Measurements from ENCODE around the gene IL15RA. TPM values are rescaled to one million over a fixed set of nuclear protein-coding genes. Genes with fewer than 3 reads are reported as not detected.
A peak's percentile ranks its signal among the peaks of the same experiment; 100 is the strongest.

Gene IL15RA
- total and polyA plus RNA-seq, 7 donors: 7.9 to 13.1 (median 9.6) TPM

GRCh38 chr10:6009150-6009549 lies 31.8 kb upstream of the IL15RA start:
- ATAC-seq (peak in 1 of 4 donors; percentile 29), DNase-seq (no peak)
- H3K36me3 ChIP-seq (ENCODE audit: insufficient read depth in 1 of 2, low read depth in 1 of 2): no peaks in the 10 kb centered on the region
- peak overlapping the region; percentile 28 for H3K4me3 ChIP-seq
- H3K4me1 ChIP-seq: no peaks in the 10 kb centered on the region
- TF ChIP-seq CTCF (IDR thresholded peaks at IDR 0.05): no peak
- peaks cover 0 to 6% (median 0%) of the 10 kb centered on the region in 3 donors for H3K27me3 ChIP-seq (ENCODE audit: insufficient read depth in 3 of 3, low read length in 2 of 3)
- no peak overlapping the region for H3K27ac ChIP-seq
- intact Hi-C loops (cut with DNase I): no loop called here
- H3K9me3 ChIP-seq: no peaks in the 10 kb centered on the region
- 38 to 61% (median 49%) methylated on average over 2 of the region's 2 CpGs for WGBS, 3 donors

GRCh38 chr10:6008497-6009142 lies 31.3 kb upstream of the IL15RA start:
- no peak for ATAC-seq
- intact Hi-C loops (cut with DNase I): no loop called here
- Histone ChIP-seq H3K9me3 (no peaks in the 10 kb centered on the region), H3K4me3 (peak overlapping the region; percentile 28), H3K27me3 (ENCODE audit: insufficient read depth in 3 of 3, low read length in 2 of 3) (peaks cover 0 to 6% (median 0%) of the 10 kb centered on the region in 3 donors), H3K4me1 (no peaks in the 10 kb centered on the region), H3K36me3 (ENCODE audit: insufficient read depth in 1 of 2, low read depth in 1 of 2) (no peaks in the 10 kb centered on the region), H3K27ac (no peak overlapping the region)
- DNase-seq: no peak
- TF ChIP-seq CTCF (IDR thresholded peaks at IDR 0.05): no peak
- WGBS, 3 donors: 30 to 52% (median 34%) methylated on average over 5 of the region's 5 CpGs

GRCh38 chr10:6006991-6007390 lies 29.6 kb upstream of the IL15RA start:
- Histone ChIP-seq H3K4me1 (no peaks in the 10 kb centered on the region), H3K27me3 (ENCODE audit: insufficient read depth in 3 of 3, low read length in 2 of 3) (peaks cover 0 to 6% (median 0%) of the 10 kb centered on the region in 3 donors), H3K27ac (no peak overlapping the region), H3K4me3 (no peak overlapping the region), H3K9me3 (no peaks in the 10 kb centered on the region), H3K36me3 (ENCODE audit: insufficient read depth in 1 of 2, low read depth in 1 of 2) (no peaks in the 10 kb centered on the region)
- 46 to 100% (median 92%) methylated on average over 1 of the region's 1 CpG for WGBS, 3 donors
- intact Hi-C loops (cut with DNase I): no loop called here
- DNase-seq (no peak), ATAC-seq (no peak)
- no peak for TF ChIP-seq CTCF (IDR thresholded peaks at IDR 0.05)

GRCh38 chr10:6006546-6006945 lies 29.2 kb upstream of the IL15RA start:
- intact Hi-C loops (cut with DNase I): no loop called here
- peaks cover 0 to 6% (median 0%) of the 10 kb centered on the region in 3 donors for H3K27me3 ChIP-seq (ENCODE audit: insufficient read depth in 3 of 3, low read length in 2 of 3)
- no peak for DNase-seq
- H3K36me3 ChIP-seq (ENCODE audit: insufficient read depth in 1 of 2, low read depth in 1 of 2): no peaks in the 10 kb centered on the region
- no peaks in the 10 kb centered on the region for H3K9me3 ChIP-seq
- no peak overlapping the region for H3K4me3 ChIP-seq
- H3K27ac ChIP-seq: no peak overlapping the region
- no peak for TF ChIP-seq CTCF (IDR thresholded peaks at IDR 0.05)
- no peak for ATAC-seq
- 79 to 84% (median 84%) methylated on average over 3 of the region's 3 CpGs for WGBS, 3 donors
- H3K4me1 ChIP-seq: no peaks in the 10 kb centered on the region
